Muscle layer of duodenum (tissue), 2 donors: Measurements from ENCODE around the gene ADRB1.
A peak's percentile ranks its signal among the peaks of the same experiment; 100 is the strongest.

Experiments used
- H3K27ac ChIP-seq: one replicate; pipeline ENCODE4 v1.7.0; 2013; ENCODE audit warnings: mild to moderate bottlenecking, low read length
- H3K27me3 ChIP-seq: one replicate; pipeline ENCODE4 v1.7.0; 2013; ENCODE audit warnings: low read depth, mild to moderate bottlenecking, control low read depth, low read length
- H3K36me3 ChIP-seq, 2 donors: one replicate each; pipeline ENCODE4 v1.7.0; 2013; ENCODE audit warnings: low read length in 2 of 2, control low read depth in 1 of 2, mild to moderate bottlenecking in 1 of 2; ENCODE audit not compliant: insufficient read depth in 2 of 2, control insufficient read depth in 1 of 2
- H3K4me1 ChIP-seq, 2 donors: one replicate each; pipeline ENCODE4 v1.7.0; 2013; ENCODE audit warnings: low read length in 2 of 2, mild to moderate bottlenecking in 2 of 2, control low read depth in 1 of 2, moderate library complexity in 1 of 2; ENCODE audit not compliant: insufficient read depth in 2 of 2, control insufficient read depth in 1 of 2
- H3K4me3 ChIP-seq, 2 donors: one replicate each; pipeline ENCODE4 v1.7.0; 2013; ENCODE audit warnings: low read length in 2 of 2, low read depth in 1 of 2, mild to moderate bottlenecking in 1 of 2
- H3K9me3 ChIP-seq, 2 donors: one replicate each; pipeline ENCODE4 v1.7.0; 2013; ENCODE audit warnings: low read length in 2 of 2, control low read depth in 1 of 2, mild to moderate bottlenecking in 1 of 2; ENCODE audit not compliant: control insufficient read depth in 1 of 2
- donor health status: healthy.

ADRB1 gene

GRCh38 chr10:114044247-114045135 lies 825 bp downstream of the ADRB1 start:
- H3K27ac ChIP-seq, result no peak overlapping the region
- H3K36me3 ChIP-seq, result no peaks in the 10 kb centered on the region
- peaks cover 4 to 19% of the 10 kb centered on the region in 2 donors for H3K4me1 ChIP-seq
- peak overlapping the region; percentile 30 to 62 for H3K4me3 ChIP-seq
- H3K27me3 ChIP-seq, result peaks cover 10% of the 10 kb centered on the region
- H3K9me3 ChIP-seq, result no peaks in the 10 kb centered on the region

DNA sequence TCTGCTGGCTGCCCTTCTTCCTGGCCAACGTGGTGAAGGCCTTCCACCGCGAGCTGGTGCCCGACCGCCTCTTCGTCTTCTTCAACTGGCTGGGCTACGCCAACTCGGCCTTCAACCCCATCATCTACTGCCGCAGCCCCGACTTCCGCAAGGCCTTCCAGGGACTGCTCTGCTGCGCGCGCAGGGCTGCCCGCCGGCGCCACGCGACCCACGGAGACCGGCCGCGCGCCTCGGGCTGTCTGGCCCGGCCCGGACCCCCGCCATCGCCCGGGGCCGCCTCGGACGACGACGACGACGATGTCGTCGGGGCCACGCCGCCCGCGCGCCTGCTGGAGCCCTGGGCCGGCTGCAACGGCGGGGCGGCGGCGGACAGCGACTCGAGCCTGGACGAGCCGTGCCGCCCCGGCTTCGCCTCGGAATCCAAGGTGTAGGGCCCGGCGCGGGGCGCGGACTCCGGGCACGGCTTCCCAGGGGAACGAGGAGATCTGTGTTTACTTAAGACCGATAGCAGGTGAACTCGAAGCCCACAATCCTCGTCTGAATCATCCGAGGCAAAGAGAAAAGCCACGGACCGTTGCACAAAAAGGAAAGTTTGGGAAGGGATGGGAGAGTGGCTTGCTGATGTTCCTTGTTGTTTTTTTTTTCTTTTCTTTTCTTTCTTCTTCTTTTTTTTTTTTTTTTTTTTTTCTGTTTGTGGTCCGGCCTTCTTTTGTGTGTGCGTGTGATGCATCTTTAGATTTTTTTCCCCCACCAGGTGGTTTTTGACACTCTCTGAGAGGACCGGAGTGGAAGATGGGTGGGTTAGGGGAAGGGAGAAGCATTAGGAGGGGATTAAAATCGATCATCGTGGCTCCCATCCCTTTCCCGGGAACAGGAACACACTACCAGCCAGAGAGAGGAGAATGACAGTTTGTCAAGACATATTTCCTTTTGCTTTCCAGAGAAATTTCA lies 1.7 kb downstream of the ADRB1 start:
- Histone ChIP-seq H3K4me1 (peaks cover 4 to 19% of the 10 kb centered on the region in 2 donors), H3K9me3 (no peaks in the 10 kb centered on the region), H3K27ac (no peak overlapping the region), H3K4me3 (peak overlapping the region; percentile 53 to 62), H3K27me3 (peaks cover 10% of the 10 kb centered on the region), H3K36me3 (no peaks in the 10 kb centered on the region)

- peaks cover 4 to 19% of the 10 kb centered on the region in 2 donors for H3K4me1 ChIP-seq
- no peaks in the 10 kb centered on the region for H3K9me3 ChIP-seq
- peaks cover 10% of the 10 kb centered on the region for H3K27me3 ChIP-seq
- H3K27ac ChIP-seq, result no peak overlapping the region
- peak overlapping the region; percentile 53 to 62 for H3K4me3 ChIP-seq
- no peaks in the 10 kb centered on the region for H3K36me3 ChIP-seq
These were observed 2.4 kb downstream of the ADRB1 start for GRCh38 chr10:114046087-114046458.

GRCh38 chr10:114048472-114048871 lies 4.8 kb downstream of the ADRB1 start:
- H3K9me3 ChIP-seq, result no peaks in the 10 kb centered on the region
- no peak overlapping the region for H3K4me3 ChIP-seq
- no peak overlapping the region for H3K27ac ChIP-seq
- H3K27me3 ChIP-seq, result peaks cover 10% of the 10 kb centered on the region
- peaks cover 4 to 11% of the 10 kb centered on the region in 2 donors for H3K4me1 ChIP-seq
- H3K36me3 ChIP-seq, result no peaks in the 10 kb centered on the region

DNA sequence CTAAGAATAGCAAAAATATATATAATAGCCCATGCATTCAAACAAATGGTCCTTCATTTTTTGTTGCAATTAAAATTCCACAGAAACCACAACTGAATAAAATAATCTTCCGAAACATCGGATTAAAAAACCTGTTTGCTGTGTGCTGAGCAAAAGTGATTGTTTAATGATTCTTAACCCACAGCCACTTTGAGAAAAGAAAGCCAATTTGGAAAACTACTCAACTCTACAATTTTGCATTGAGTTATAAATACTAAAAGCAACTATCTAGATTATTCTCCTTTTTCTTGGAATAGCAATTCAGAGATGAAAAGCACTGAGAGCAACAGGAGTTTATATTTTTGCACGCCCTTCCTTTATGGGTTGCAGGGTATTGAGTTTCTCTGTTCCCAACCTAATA lies 8.0 kb downstream of the ADRB1 start:
- Histone ChIP-seq H3K4me1 (peaks cover 0 to 4% of the 10 kb centered on the region in 2 donors), H3K4me3 (no peak overlapping the region), H3K27ac (no peak overlapping the region), H3K36me3 (no peaks in the 10 kb centered on the region), H3K9me3 (no peaks in the 10 kb centered on the region), H3K27me3 (no peaks in the 10 kb centered on the region)

DNA sequence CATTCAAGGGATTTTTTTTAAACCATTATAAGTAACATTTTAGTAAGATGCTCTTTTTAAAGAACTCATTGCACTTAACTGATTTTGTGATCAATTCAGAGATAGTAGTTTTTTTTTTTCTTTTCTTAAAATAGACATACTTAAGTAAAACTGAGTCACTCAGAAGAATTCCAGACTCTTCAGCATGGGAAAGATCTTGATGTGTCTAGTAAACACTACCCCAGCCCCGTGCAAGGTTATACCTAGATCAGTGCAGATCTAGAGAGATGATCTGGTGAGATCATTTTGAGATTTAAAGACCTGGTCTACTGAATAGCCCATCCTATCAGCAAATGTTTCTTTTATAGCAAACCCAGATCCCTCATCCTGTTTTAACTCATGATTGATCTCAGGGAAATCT lies 8.6 kb downstream of the ADRB1 start:
- H3K36me3 ChIP-seq, result no peaks in the 10 kb centered on the region
- no peak overlapping the region for H3K4me3 ChIP-seq
- H3K4me1 ChIP-seq, result peaks cover 0 to 4% of the 10 kb centered on the region in 2 donors
- no peak overlapping the region for H3K27ac ChIP-seq
- H3K27me3 ChIP-seq, result no peaks in the 10 kb centered on the region
- H3K9me3 ChIP-seq, result no peaks in the 10 kb centered on the region

DNA sequence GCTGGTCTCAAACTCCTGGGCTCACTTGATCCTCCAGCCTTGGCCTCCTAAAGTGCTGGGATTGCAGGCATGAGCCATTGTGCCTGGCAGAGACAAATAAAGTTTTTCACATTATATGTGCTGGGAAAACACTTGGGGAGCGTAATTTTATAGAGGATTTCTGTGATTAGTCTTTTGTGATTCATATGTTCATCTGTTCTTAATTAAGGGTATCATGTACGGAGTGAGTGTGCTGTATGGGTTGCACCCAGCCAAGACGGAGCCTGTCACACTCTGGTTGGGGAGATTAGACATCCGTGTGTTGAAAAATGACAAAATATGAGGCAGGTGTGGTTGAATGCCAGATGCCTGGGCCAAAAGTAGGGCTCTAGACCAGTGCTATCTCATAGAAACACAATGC lies 10.3 kb downstream of the ADRB1 start:
- H3K9me3 ChIP-seq, result no peaks in the 10 kb centered on the region
- H3K36me3 ChIP-seq, result no peaks in the 10 kb centered on the region
- no peak overlapping the region for H3K4me3 ChIP-seq
- H3K27me3 ChIP-seq, result no peaks in the 10 kb centered on the region
- no peak overlapping the region for H3K27ac ChIP-seq
- peaks cover under 1 to 4% of the 10 kb centered on the region in 2 donors for H3K4me1 ChIP-seq

GRCh38 chr10:114057855-114058254 lies 14.2 kb downstream of the ADRB1 start:
- no peaks in the 10 kb centered on the region for H3K36me3 ChIP-seq
- peaks cover 0 to 4% of the 10 kb centered on the region in 2 donors for H3K4me1 ChIP-seq

GRCh38 chr10:114058297-114058696 lies 14.6 kb downstream of the ADRB1 start:
- Histone ChIP-seq H3K27me3 (no peaks in the 10 kb centered on the region), H3K36me3 (no peaks in the 10 kb centered on the region), H3K4me1 (peaks cover 0 to 4% of the 10 kb centered on the region in 2 donors), H3K27ac (no peak overlapping the region), H3K9me3 (no peaks in the 10 kb centered on the region), H3K4me3 (no peak overlapping the region)

More at GRCh38 chr10:114057855-114058254, 14.2 kb downstream of the ADRB1 start:
- no peak overlapping the region for H3K4me3 ChIP-seq
- H3K27ac ChIP-seq, result no peak overlapping the region
- no peaks in the 10 kb centered on the region for H3K9me3 ChIP-seq
- no peaks in the 10 kb centered on the region for H3K27me3 ChIP-seq

- Histone ChIP-seq H3K27me3 (no peaks in the 10 kb centered on the region), H3K4me1 (peaks cover 0 to 12% of the 10 kb centered on the region in 2 donors), H3K4me3 (no peak overlapping the region), H3K27ac (no peak overlapping the region), H3K9me3 (no peaks in the 10 kb centered on the region), H3K36me3 (no peaks in the 10 kb centered on the region)
These were observed 15.9 kb downstream of the ADRB1 start for GRCh38 chr10:114059561-114059960.

DNA sequence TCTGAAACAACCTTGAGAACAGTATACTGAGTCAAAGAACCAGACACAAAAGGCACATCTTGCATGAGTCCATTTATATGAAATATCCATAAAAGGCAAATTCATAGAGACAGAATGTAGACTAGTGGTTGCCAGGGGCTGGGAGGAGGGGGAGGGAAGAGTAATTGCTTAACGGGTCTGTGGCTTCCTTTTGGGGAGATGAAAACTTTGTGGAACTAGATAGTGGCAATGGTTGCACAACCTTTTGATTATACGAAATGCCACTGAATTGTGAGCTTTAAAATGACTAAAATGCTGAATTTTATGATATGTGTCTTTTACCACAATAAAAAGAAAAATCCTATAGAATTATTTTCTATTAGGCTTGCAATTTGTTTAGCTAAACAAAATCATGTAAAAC lies 16.8 kb downstream of the ADRB1 start:
- Histone ChIP-seq H3K4me3 (no peak overlapping the region), H3K27me3 (no peaks in the 10 kb centered on the region), H3K27ac (no peak overlapping the region), H3K36me3 (no peaks in the 10 kb centered on the region), H3K9me3 (no peaks in the 10 kb centered on the region), H3K4me1 (peaks cover 0 to 16% of the 10 kb centered on the region in 2 donors)
